Thyroid gland (tissue), 4 donors: ENCODE data around the gene FNTB.

Experiments
- CTCF ChIP-seq, 6 experiments: fragments of 200-600 bp in 3 of 6; fragments of 450-650 bp in 3 of 6; sonication (generic) in 3 of 6; IDR thresholded peaks; one replicate each; pipeline ENCODE4 v1.5.1; 2016 to 2019; ENCODE audit warnings: antibody characterized with exemption in 6 of 6, mild to moderate bottlenecking in 2 of 6, inconsistent platforms in 1 of 6, moderate library complexity in 1 of 6
- POLR2A ChIP-seq, 2 donors: fragments of 450-650 bp; IDR thresholded peaks; one replicate each; pipeline ENCODE4 v1.6.1; 2017; ENCODE audit warnings: antibody characterized with exemption in 2 of 2, mild to moderate bottlenecking in 2 of 2, moderate library complexity in 1 of 2

GRCh38 chr14:65010211-65010931 lies 23.7 kb downstream of the FNTB start:
- TF ChIP-seq POLR2A (IDR thresholded peaks at IDR 0.05) = no peak
- TF ChIP-seq CTCF (IDR thresholded peaks at IDR 0.05) = no peak
